H9 (cell line): Measurements from ENCODE around the gene LSM7. TPM values are rescaled to one million over a fixed set of nuclear protein-coding genes. Genes with fewer than 3 reads are reported as not detected.

ENCODE experiments used
- DNase-seq: peaks from one replicate; pipeline ENCODE4 v3.0.0-alpha.2; 2017
- H2AFZ ChIP-seq: one replicate; pipeline ENCODE4 v1.6.1; 2013; ENCODE audit warnings: mild to moderate bottlenecking, low read length, control low read depth, moderate library complexity
- H2AK5ac ChIP-seq: 2 replicates; pipeline ENCODE4 v1.6.1; 2013; ENCODE audit warnings: low read length, control low read depth, mixed read lengths; ENCODE audit not compliant: insufficient read length
- H2BK120ac ChIP-seq: one replicate; pipeline ENCODE4 v1.6.1; 2013; ENCODE audit warnings: low read depth, mild to moderate bottlenecking, low read length, control low read depth, inconsistent platforms; ENCODE audit not compliant: poor library complexity, severe bottlenecking
- H2BK12ac ChIP-seq: 2 replicates; pipeline ENCODE4 v1.6.1; 2013; ENCODE audit warnings: low read length, control low read depth, mixed read lengths, low read depth; ENCODE audit not compliant: insufficient read length
- H2BK15ac ChIP-seq: 2 replicates; pipeline ENCODE4 v1.6.1; 2013; ENCODE audit warnings: low read depth, low read length, control low read depth
- H2BK20ac ChIP-seq: one replicate; pipeline ENCODE4 v1.6.1; 2013; ENCODE audit warnings: low read depth, mild to moderate bottlenecking, low read length, control low read depth, inconsistent platforms; ENCODE audit not compliant: poor library complexity, severe bottlenecking
- H2BK5ac ChIP-seq: 2 replicates; pipeline ENCODE4 v1.6.1; 2013; ENCODE audit warnings: low read length, control low read depth, mixed read lengths; ENCODE audit not compliant: insufficient read length
- H3K14ac ChIP-seq: 2 replicates; pipeline ENCODE4 v1.6.1; 2013; ENCODE audit warnings: low read length, control low read depth; ENCODE audit not compliant: insufficient read depth
- H3K18ac ChIP-seq: 2 replicates; pipeline ENCODE4 v1.6.1; 2013; ENCODE audit warnings: low read depth, mild to moderate bottlenecking, mixed read lengths, low read length, control low read depth; ENCODE audit not compliant: insufficient read length
- H3K23ac ChIP-seq: 2 replicates; pipeline ENCODE4 v1.6.1; 2013; ENCODE audit warnings: low read length, control low read depth, mixed read lengths, low read depth; ENCODE audit not compliant: insufficient read length
- H3K23me2 ChIP-seq: 2 replicates; pipeline ENCODE4 v1.6.1; 2013; ENCODE audit warnings: low read depth, mild to moderate bottlenecking, mixed read lengths, low read length, control low read depth; ENCODE audit not compliant: insufficient read length, poor library complexity, severe bottlenecking
- H3K27ac ChIP-seq: 2 replicates; pipeline ENCODE4 v1.5.1; 2013; ENCODE audit warnings: low read length, control low read depth, mixed read lengths, low read depth; ENCODE audit not compliant: insufficient read length
- H3K27me3 ChIP-seq: 2 replicates; pipeline ENCODE4 v1.6.1; 2013; ENCODE audit warnings: low read length, control low read depth, inconsistent platforms; ENCODE audit not compliant: insufficient read depth
- H3K4ac ChIP-seq: 2 replicates; pipeline ENCODE4 v1.6.1; 2013; ENCODE audit warnings: low read depth, mild to moderate bottlenecking, control low read depth, inconsistent platforms, low read length, moderate library complexity
- H3K4me1 ChIP-seq: 2 replicates; pipeline ENCODE4 v1.6.1; 2013; ENCODE audit warnings: low read length, control low read depth, inconsistent platforms; ENCODE audit not compliant: insufficient read depth
- H3K4me2 ChIP-seq: 2 replicates; pipeline ENCODE4 v1.6.1; 2013; ENCODE audit warnings: low read length, control low read depth, mixed read lengths; ENCODE audit not compliant: insufficient read length, insufficient read depth
- H3K56ac ChIP-seq: 2 replicates; pipeline ENCODE4 v1.6.1; 2013; ENCODE audit warnings: low read depth, mild to moderate bottlenecking, mixed read lengths, low read length, control low read depth; ENCODE audit not compliant: insufficient read length
- H3K79me1 ChIP-seq: 2 replicates; pipeline ENCODE4 v1.6.1; 2013; ENCODE audit warnings: low read depth, mild to moderate bottlenecking, moderate library complexity, low read length, control low read depth, inconsistent platforms; ENCODE audit not compliant: insufficient read depth, poor library complexity, severe bottlenecking
- H3K79me2 ChIP-seq: 2 replicates; pipeline ENCODE4 v1.6.1; 2013; ENCODE audit warnings: low read length, control low read depth, inconsistent platforms; ENCODE audit not compliant: insufficient read depth
- H3K9ac ChIP-seq: 2 replicates; pipeline ENCODE4 v1.6.1; 2013; ENCODE audit warnings: low read length, control low read depth, mixed read lengths; ENCODE audit not compliant: insufficient read length; ENCODE audit errors: extremely low read depth
- H3K9me3 ChIP-seq: one replicate; pipeline ENCODE4 v1.6.1; 2013; ENCODE audit warnings: low read depth, low read length, inconsistent platforms; ENCODE audit not compliant: control insufficient read depth
- H3T11ph ChIP-seq: one replicate; pipeline ENCODE4 v1.6.1; 2013; ENCODE audit warnings: mild to moderate bottlenecking, low read length, control low read depth, inconsistent platforms
- H4K20me1 ChIP-seq: one replicate; pipeline ENCODE4 v1.6.1; 2013; ENCODE audit not compliant: control insufficient read depth, insufficient read length, insufficient read depth
- H4K5ac ChIP-seq: 2 replicates; pipeline ENCODE4 v1.6.1; 2013; ENCODE audit warnings: low read depth, mild to moderate bottlenecking, mixed read lengths, low read length, control low read depth; ENCODE audit not compliant: insufficient read length
- H4K8ac ChIP-seq: replicated peaks from 2 replicates; pipeline ENCODE4 v1.6.1; 2013; ENCODE audit warnings: low read length, control low read depth, mixed read lengths, low read depth; ENCODE audit not compliant: insufficient read length
- H4K91ac ChIP-seq: 2 replicates; pipeline ENCODE4 v1.6.1; 2013; ENCODE audit warnings: low read depth, mild to moderate bottlenecking, moderate library complexity, mixed read lengths, low read length, control low read depth; ENCODE audit not compliant: insufficient read length
- H3K27ac Mint-ChIP-seq, 3 experiments: 2 replicates in 2 of 3; 3 replicates in 1 of 3; pipeline ENCODE4 v1.8.0; 2020 to 2021; ENCODE audit warnings: mixed read lengths in 3 of 3, mild to moderate bottlenecking in 1 of 3, moderate library complexity in 1 of 3
- H3K27me3 Mint-ChIP-seq: 2 replicates; pipeline ENCODE4 v1.8.0; 2021; ENCODE audit warnings: low read depth, mild to moderate bottlenecking, moderate library complexity, mixed read lengths
- H3K36me3 Mint-ChIP-seq, 3 experiments: 2 replicates in 2 of 3; 3 replicates in 1 of 3; pipeline ENCODE4 v1.8.0; 2020 to 2021; ENCODE audit warnings: low read depth in 3 of 3, mixed read lengths in 3 of 3; ENCODE audit not compliant: insufficient read depth in 1 of 3
- H3K4me1 Mint-ChIP-seq, 2 experiments: 2 replicates each; pipeline ENCODE4 v1.8.0; 2020; ENCODE audit warnings: mixed read lengths in 2 of 2
- H3K4me3 Mint-ChIP-seq, 2 experiments: 2 replicates in 1 of 2; 3 replicates in 1 of 2; pipeline ENCODE4 v1.8.0; 2020 to 2021; ENCODE audit warnings: mild to moderate bottlenecking in 2 of 2, mixed read lengths in 2 of 2, moderate library complexity in 1 of 2
- H3K9me3 Mint-ChIP-seq, 2 experiments: 2 replicates in 1 of 2; 3 replicates in 1 of 2; pipeline ENCODE4 v1.8.0; 2020; ENCODE audit warnings: mild to moderate bottlenecking in 2 of 2, mixed read lengths in 2 of 2, moderate library complexity in 1 of 2
- WGBS: extraction: QIAGEN DNeasy Blood & Tissue Kit; methylation state at CpG from one replicate; pipeline ENCODE4 v1.1.7; 2013; ENCODE audit warnings: missing lambda C conversion rate, low lambda C conversion rate, mixed read lengths; ENCODE audit not compliant: insufficient read length; ENCODE audit errors: extremely low coverage; 5-methylcytosine and 5-hydroxymethylcytosine counted together
- total RNA-seq: library from RNA; stranded (reverse); gene quantifications from 2 replicates; pipeline ENCODE4 v1.2.1, GENCODE V29; 2021
- TF ChIP-seq, protein P1 (sequence below): fragments of 200-600 bp; sonication (generic); conservative IDR thresholded peaks from 3 replicates; pipeline ENCODE4 v1.8.0; 2021; ENCODE audit warnings: antibody characterized with exemption, mild to moderate bottlenecking

The LSM7 gene
- total RNA-seq, 1 experiment from 2014 or later: 187 TPM

GRCh38 chr19:2274931-2275535 is 53.4 kb downstream of the LSM7 start:
- Mint-ChIP-seq H3K9me3 (no peaks in the 10 kb centered on the region; a peak in 2 of 5 replicates), H3K27ac (peak overlapping the region in 2 of 3 experiments; percentile 68 to 79; a peak in 3 of 7 replicates), H3K36me3 (peaks cover 21 to 37% (median 25%) of the 10 kb centered on the region in 3 experiments), H3K27me3 (peaks cover 2% of the 10 kb centered on the region; the same call in 1 of the 2 replicates), H3K4me3 (peak overlapping the region in 1 of 2 experiments; percentile 57; a peak in 2 of 5 replicates), H3K4me1 (peaks cover 20 to 25% of the 10 kb centered on the region in 2 experiments)
- Histone ChIP-seq H3K56ac (no peak overlapping the region), H3K4me1 (0 out of 2 replicates have a peak, but pooled peaks cover 2% of the 10 kb centered on the region), H3K23me2 (peaks cover 4% of the 10 kb centered on the region), H3K79me2 (peaks cover 17% of the 10 kb centered on the region; the same call in 1 of the 2 replicates), H3K23ac (no peak overlapping the region), H4K91ac (no peak overlapping the region), H2AFZ (no peak overlapping the region), H3K18ac (no peak overlapping the region), H3K27ac (no peak overlapping the region), H3K27me3 (no peaks in the 10 kb centered on the region), H2BK20ac (no peak overlapping the region), H3T11ph (no peak overlapping the region), H3K4me2 (no peak overlapping the region), H3K79me1 (no peaks in the 10 kb centered on the region), H2BK12ac (no peak overlapping the region), H3K9ac (no peak overlapping the region), H4K20me1 (peaks cover 2% of the 10 kb centered on the region), H3K14ac (no peak overlapping the region), H4K5ac (no peak overlapping the region), H4K8ac (no peak overlapping the region), H2BK5ac (no peak overlapping the region), H2BK15ac (no peak overlapping the region), H2BK120ac (no peak overlapping the region), H3K9me3 (no peaks in the 10 kb centered on the region), H3K4ac (no peak overlapping the region), H2AK5ac (no peak overlapping the region)
- TF ChIP-seq, protein P1, sequence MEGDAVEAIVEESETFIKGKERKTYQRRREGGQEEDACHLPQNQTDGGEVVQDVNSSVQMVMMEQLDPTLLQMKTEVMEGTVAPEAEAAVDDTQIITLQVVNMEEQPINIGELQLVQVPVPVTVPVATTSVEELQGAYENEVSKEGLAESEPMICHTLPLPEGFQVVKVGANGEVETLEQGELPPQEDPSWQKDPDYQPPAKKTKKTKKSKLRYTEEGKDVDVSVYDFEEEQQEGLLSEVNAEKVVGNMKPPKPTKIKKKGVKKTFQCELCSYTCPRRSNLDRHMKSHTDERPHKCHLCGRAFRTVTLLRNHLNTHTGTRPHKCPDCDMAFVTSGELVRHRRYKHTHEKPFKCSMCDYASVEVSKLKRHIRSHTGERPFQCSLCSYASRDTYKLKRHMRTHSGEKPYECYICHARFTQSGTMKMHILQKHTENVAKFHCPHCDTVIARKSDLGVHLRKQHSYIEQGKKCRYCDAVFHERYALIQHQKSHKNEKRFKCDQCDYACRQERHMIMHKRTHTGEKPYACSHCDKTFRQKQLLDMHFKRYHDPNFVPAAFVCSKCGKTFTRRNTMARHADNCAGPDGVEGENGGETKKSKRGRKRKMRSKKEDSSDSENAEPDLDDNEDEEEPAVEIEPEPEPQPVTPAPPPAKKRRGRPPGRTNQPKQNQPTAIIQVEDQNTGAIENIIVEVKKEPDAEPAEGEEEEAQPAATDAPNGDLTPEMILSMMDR: peak; percentile 75
- no CpG with 5 or more reads among the region's 16 CpGs for WGBS
- DNase-seq: peak; percentile 82
